Ishikawa (cell line): ENCODE measurements around the gene SPA17.

Experiments
- CEBPB ChIP-seq: IDR thresholded peaks from 2 replicates; pipeline ENCODE4 v1.6.1; 2012
- CREB1 ChIP-seq: IDR thresholded peaks from 2 replicates; pipeline ENCODE4 v1.6.1; 2012; ENCODE audit warnings: low read depth
- EGR1 ChIP-seq: IDR thresholded peaks from 2 replicates; pipeline ENCODE4 v1.6.1; 2012
- EP300 ChIP-seq: IDR thresholded peaks from 2 replicates; pipeline ENCODE4 v1.6.1; 2012; ENCODE audit warnings: borderline replicate concordance
- MAX ChIP-seq: IDR thresholded peaks from 2 replicates; pipeline ENCODE4 v1.6.1; 2012
- NFIC ChIP-seq: IDR thresholded peaks from 2 replicates; pipeline ENCODE4 v1.6.1; 2012
- RAD21 ChIP-seq: IDR thresholded peaks from 2 replicates; pipeline ENCODE4 v1.6.1; 2012; ENCODE audit warnings: low read depth
- REST ChIP-seq: IDR thresholded peaks from 2 replicates; pipeline ENCODE4 v1.6.1; 2012; ENCODE audit warnings: low read depth, mild to moderate bottlenecking
- TEAD4 ChIP-seq: IDR thresholded peaks from 2 replicates; pipeline ENCODE4 v1.6.1; 2012
- YY1 ChIP-seq: IDR thresholded peaks from 2 replicates; pipeline ENCODE4 v1.6.1; 2012; ENCODE audit warnings: low read depth

- TF ChIP-seq TEAD4, result no peak
- no peak for TF ChIP-seq YY1
- no peak for TF ChIP-seq EP300
- no peak for TF ChIP-seq CREB1
- TF ChIP-seq REST, result no peak
- TF ChIP-seq NFIC, result no peak
- no peak for TF ChIP-seq EGR1
- TF ChIP-seq RAD21, result no peak
- TF ChIP-seq CEBPB, result no peak
- TF ChIP-seq MAX, result no peak
Measured at GRCh38 chr11:124648610-124649009, 25.1 kb upstream of the SPA17 start.
